SK-N-MC (cell line): ENCODE measurements around the gene OSBPL10.

Experiments
- DNase-seq: peaks from one replicate; pipeline ENCODE4 v3.0.0-alpha.2; 2011; ENCODE audit warnings: low read depth, low spot score
- H3K27ac ChIP-seq: fragments of 200-600 bp; sonication (generic); 2 replicates; pipeline ENCODE4 v1.5.1; 2016; ENCODE audit warnings: mixed run types
- H3K36me3 ChIP-seq: fragments of 200-600 bp; sonication (generic); 2 replicates; pipeline ENCODE4 v1.6.1; 2017; ENCODE audit warnings: antibody characterized with exemption, low read length, mixed read lengths; ENCODE audit not compliant: insufficient read depth
- H3K4me3 ChIP-seq: fragments of 200-600 bp; sonication (generic); 2 replicates; pipeline ENCODE4 v1.5.1; 2016
- H3K9ac ChIP-seq: fragments of 200-600 bp; sonication (generic); 2 replicates; pipeline ENCODE4 v1.8.0; 2017; ENCODE audit warnings: mixed run types, mixed read lengths; ENCODE audit not compliant: insufficient read length
- H3K9me3 ChIP-seq: fragments of 200-600 bp; sonication (generic); 2 replicates; pipeline ENCODE4 v1.6.1; 2017; ENCODE audit warnings: low read depth, mild to moderate bottlenecking, antibody characterized with exemption, low read length, moderate library complexity, mixed read lengths
- EZH2 ChIP-seq: fragments of 200-600 bp; sonication (generic); IDR thresholded peaks from one replicate; pipeline ENCODE4 v1.6.1; 2017; ENCODE audit warnings: antibody characterized with exemption
- FOXP2 ChIP-seq: optimal IDR thresholded peaks from 2 replicates; pipeline ENCODE3; 2011; ENCODE audit warnings: mild to moderate bottlenecking, moderate library complexity; ENCODE audit not compliant: insufficient read depth; ENCODE audit errors: extremely low read length, control extremely low read depth
- POLR2AphosphoS5 ChIP-seq: IDR thresholded peaks from 2 replicates; pipeline ENCODE4 v1.6.1; 2012; ENCODE audit warnings: mild to moderate bottlenecking, low read depth, low read length, borderline replicate concordance

Gene OSBPL10

DNA sequence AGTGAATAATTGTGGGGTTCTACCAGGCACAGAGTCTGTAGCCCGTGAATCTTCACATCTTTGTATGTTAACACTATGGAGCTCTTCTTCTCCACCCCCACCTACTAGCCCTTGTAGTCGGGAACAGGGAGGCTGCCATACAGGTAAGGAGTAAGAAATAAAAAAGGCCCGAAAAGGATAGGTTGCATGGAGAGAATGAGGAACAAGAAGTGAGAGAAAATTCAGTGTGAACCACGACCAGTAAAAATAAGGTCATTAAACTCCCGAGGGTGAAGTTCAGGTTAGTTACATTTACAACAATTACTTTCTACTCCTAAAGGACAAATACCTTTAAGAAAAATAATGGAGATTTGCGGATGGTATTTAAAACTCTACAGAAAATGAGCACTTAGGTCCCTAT, 53.3 kb downstream of the OSBPL10 start:
- TF ChIP-seq FOXP2 (no peak), EZH2 (no peak), POLR2AphosphoS5 (no peak)
- no peak overlapping the region for H3K9ac ChIP-seq
- no peak for DNase-seq
- H3K9me3 ChIP-seq, result no peaks in the 10 kb centered on the region
- H3K27ac ChIP-seq, result no peak overlapping the region
- no peak overlapping the region for H3K4me3 ChIP-seq
- H3K36me3 ChIP-seq, result no peaks in the 10 kb centered on the region

DNA sequence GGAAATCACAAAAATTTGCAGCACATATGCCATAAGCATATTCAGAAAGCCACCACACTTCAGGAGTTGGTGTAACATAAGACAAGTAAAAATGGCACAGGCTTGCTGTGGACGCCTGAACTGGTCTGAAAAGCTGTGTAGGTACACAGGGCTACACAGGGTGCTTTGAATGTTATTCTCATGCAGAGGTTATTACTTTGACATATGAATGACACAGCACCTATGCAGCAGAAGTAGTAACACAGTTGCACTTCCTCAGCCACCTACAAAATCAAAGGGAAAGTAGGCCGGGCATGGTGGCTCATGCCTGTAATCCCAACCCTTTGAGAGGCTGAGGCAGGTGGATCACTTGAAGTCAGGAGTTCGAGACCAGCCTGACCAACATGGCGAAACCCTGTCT, 54.5 kb downstream of the OSBPL10 start:
- Histone ChIP-seq H3K27ac (no peak overlapping the region), H3K4me3 (no peak overlapping the region), H3K36me3 (no peaks in the 10 kb centered on the region), H3K9ac (no peak overlapping the region), H3K9me3 (no peaks in the 10 kb centered on the region)
- DNase-seq, result no peak
- TF ChIP-seq POLR2AphosphoS5, result no peak
- no peak for TF ChIP-seq FOXP2
- TF ChIP-seq EZH2, result no peak

DNA sequence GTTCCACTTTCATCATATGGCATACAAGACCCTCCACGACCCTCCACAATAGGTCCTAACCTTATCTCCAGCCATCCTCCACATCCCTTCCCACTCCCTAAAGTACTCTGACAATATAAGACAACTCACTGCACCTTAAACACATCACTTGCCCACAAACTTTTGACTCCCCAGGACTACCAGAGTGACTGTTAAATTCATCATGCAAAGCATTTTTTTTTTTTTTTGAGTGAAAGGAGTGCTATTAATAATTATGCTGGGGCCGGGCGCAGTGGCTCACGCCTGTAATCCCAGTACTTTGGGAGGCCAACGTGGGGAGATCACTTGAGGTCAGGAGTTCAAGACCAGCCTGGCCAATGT, 55.8 kb downstream of the OSBPL10 start:
- no peak overlapping the region for H3K9ac ChIP-seq

DNA sequence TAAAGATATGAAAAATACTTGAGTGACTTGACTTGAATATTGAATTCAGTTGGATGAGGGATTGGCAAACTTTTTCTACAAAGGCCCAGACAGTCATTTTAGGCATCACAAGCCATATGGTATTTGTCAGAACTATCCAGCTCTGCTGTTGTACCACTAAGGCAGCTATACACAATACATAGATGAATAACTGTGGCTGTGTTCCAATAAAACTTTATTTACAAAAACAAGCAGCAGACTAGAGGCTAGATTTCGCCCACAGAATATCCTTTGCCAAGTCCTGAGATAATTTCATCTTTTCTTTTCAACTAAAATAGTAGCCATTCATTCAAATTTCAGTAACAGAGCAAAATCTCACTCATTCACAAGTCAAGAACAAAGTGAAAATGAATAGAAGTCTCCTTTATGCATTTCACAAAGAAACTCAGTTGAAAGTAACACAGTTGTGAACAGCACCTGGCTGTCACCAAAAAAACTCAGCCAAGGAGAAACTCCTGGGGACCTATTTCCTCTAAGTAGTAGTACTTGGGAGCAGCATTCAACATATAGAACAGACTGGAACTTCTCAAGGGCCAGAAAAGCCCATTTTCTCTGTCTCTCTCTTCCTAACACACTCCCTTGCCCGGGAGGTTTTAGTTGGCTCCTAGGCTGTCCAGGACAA, 56.3 kb downstream of the OSBPL10 start:
- no peak overlapping the region for H3K9ac ChIP-seq
- no peak overlapping the region for H3K27ac ChIP-seq
- no peaks in the 10 kb centered on the region for H3K36me3 ChIP-seq
- no peak overlapping the region for H3K4me3 ChIP-seq
- no peak for DNase-seq
- H3K9me3 ChIP-seq, result no peaks in the 10 kb centered on the region
- no peak for TF ChIP-seq FOXP2

More for the DNA sequence above, 55.8 kb downstream of the OSBPL10 start:
- DNase-seq, result no peak
- no peaks in the 10 kb centered on the region for H3K9me3 ChIP-seq
- no peak for TF ChIP-seq POLR2AphosphoS5
- TF ChIP-seq EZH2, result no peak
- no peak for TF ChIP-seq FOXP2
- no peak overlapping the region for H3K27ac ChIP-seq
- H3K36me3 ChIP-seq, result no peaks in the 10 kb centered on the region
- H3K4me3 ChIP-seq, result no peak overlapping the region

DNA sequence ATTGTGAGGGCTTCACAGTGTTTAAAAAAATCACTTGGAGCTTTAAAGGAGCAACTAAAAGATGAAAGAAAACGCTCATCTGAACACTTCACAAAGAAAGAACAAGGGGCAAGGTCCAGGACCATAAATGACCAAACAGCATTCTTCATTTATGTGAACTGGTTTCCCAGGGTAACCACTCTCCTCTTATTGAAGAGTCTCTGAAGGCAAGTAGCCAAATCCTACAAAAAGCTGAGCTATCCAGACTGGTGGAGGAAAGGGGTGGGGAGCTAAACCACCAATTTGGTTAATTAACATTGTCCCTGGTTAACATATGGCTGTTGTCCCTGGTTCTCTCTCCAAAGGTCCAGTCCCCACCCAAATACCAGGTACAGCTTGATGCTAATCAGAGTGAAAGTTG, 58.1 kb downstream of the OSBPL10 start:
- TF ChIP-seq POLR2AphosphoS5 (no peak), FOXP2 (no peak), EZH2 (no peak)
- DNase-seq, result no peak

DNA sequence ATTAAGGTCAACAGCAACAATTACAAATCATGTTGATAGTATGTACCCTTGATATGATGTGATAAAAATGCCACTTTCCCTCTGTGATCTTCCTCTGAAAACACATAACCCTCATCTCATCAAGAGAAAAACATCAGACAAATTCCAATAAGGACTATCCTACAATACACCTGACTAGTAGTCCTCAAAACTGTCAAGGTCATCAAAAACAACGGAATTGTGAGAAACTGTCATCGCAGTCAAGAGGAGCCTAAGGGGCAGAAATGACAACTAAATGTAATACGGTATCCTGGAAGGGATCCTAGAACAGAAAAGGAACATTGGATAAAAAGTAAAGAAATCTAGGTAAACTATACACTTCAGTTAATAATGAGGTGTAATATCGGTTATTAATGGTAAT, 59.2 kb downstream of the OSBPL10 start:
- Histone ChIP-seq H3K27ac (no peak overlapping the region), H3K4me3 (no peak overlapping the region), H3K9me3 (no peaks in the 10 kb centered on the region), H3K36me3 (no peaks in the 10 kb centered on the region), H3K9ac (no peak overlapping the region)
- TF ChIP-seq EZH2 (no peak), FOXP2 (no peak), POLR2AphosphoS5 (no peak)
- DNase-seq, result no peak

More for the DNA sequence above, 58.1 kb downstream of the OSBPL10 start:
- Histone ChIP-seq H3K9me3 (no peaks in the 10 kb centered on the region), H3K36me3 (no peaks in the 10 kb centered on the region), H3K9ac (no peak overlapping the region), H3K4me3 (no peak overlapping the region), H3K27ac (no peak overlapping the region)

DNA sequence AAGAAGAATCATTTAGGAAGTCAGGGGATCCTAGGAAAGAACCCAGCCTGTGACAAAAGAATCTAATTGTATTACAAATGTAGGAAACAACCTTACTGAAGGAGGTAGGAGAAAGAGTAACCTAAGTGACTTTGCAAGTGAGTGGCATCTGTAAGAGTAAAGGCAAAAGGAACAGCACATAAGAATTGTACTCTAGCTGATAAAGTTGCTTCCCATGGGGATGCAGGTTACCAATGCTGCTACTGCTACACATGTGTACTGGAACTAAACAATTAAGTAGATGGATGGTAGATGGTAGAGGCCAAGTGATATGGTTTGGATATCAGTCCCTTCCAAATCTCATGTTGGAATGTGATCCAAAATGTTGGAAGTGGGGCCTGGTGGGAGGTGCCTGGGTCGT, 60.8 kb downstream of the OSBPL10 start:
- Histone ChIP-seq H3K27ac (no peak overlapping the region), H3K36me3 (no peaks in the 10 kb centered on the region), H3K9ac (no peak overlapping the region), H3K9me3 (no peaks in the 10 kb centered on the region), H3K4me3 (no peak overlapping the region)
- DNase-seq, result no peak
- TF ChIP-seq FOXP2 (no peak), EZH2 (no peak), POLR2AphosphoS5 (no peak)

DNA sequence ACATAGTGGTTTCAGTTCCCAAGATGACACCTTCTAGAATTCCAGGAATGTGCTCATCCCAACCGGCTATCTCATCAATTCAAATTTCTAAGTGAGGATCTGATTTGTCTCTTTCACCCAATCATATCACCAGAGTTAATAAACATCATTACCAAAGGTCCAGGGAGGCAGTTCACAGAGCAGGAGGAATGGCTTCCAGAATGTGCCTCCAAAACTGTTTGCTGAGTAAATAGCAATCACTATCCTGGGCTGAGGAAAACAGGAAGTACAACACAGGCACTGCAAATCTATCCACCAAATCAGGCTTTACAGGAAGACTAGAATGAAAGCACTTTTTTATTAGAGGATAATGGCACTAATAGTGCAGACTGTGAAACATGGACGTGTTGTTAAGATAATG, 61.5 kb downstream of the OSBPL10 start:
- TF ChIP-seq EZH2 (no peak), POLR2AphosphoS5 (no peak), FOXP2 (no peak)
- no peaks in the 10 kb centered on the region for H3K9me3 ChIP-seq
- DNase-seq, result no peak
- H3K4me3 ChIP-seq, result no peak overlapping the region
- H3K36me3 ChIP-seq, result no peaks in the 10 kb centered on the region
- H3K27ac ChIP-seq, result no peak overlapping the region
- H3K9ac ChIP-seq, result no peak overlapping the region

DNA sequence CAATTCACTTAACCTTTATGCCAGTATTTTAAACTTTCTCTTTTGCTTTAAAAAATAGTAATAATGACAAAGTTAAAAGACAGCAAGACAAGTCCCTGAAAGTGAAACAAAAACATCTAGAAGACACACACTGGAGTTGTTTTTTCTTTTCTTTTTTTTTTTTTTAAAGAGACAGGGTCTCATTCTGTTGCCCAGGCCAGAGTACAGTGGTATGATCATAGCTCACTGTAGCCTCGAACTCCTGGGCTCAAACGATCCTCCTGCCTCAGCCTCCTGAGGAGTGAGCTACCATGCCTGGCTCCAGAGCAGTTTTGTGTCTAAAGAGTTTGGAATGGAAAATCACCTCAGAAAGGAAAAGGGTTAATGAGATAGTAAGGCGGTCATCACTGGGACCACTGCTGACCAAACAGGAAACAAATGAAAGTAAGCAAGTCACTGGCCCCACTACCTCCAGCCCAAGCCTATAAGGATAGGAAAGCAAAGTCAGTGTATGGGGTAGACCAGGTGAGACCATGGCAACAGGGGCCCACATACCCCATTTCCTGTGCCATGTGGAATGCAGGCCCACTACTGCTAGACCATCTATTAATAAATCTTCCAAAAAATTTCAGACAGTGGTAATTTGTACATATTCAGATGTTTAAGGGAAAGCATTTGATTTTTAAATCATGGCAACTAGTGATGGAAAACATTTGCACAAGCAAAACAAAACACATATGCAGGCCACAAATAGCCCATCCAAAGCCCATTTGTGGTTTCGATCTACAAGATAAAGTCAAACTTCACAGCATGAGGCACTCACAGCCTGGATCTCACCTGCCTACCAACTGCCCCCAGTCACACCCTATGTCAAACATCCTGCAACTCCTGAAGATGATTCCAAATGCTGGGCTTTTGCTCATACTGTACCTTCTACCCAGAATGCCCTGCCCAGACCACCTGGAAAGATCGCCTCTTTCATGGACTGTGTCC, 62.6 kb downstream of the OSBPL10 start:
- Histone ChIP-seq H3K27ac (no peak overlapping the region), H3K4me3 (no peak overlapping the region), H3K9ac (no peak overlapping the region), H3K9me3 (no peaks in the 10 kb centered on the region), H3K36me3 (no peaks in the 10 kb centered on the region)
- DNase-seq, result no peak
- TF ChIP-seq POLR2AphosphoS5 (no peak), FOXP2 (no peak), EZH2 (no peak)
